Kidney (tissue), 14 donors: ENCODE data around the gene GLS. TPM values are rescaled to one million over a fixed set of nuclear protein-coding genes. Genes with fewer than 3 reads are reported as not detected.
A peak's percentile ranks its signal among the peaks of the same experiment; 100 is the strongest.

Experiments used
- DNase-seq, 5 donors: peaks; one replicate each; pipeline ENCODE4 v3.0.0-alpha.2; 2013 to 2020
- FAIRE-seq: peaks from 2 replicates; lab custom pipeline; 2012; peaks lifted over from hg19 to GRCh38; lab: Jason Lieb, UNC
- H3K27ac ChIP-seq, 2 donors: one replicate each; pipeline ENCODE4 v1.7.0; 2013; ENCODE audit warnings: low read depth in 2 of 2, low read length in 2 of 2, inconsistent platforms in 1 of 2
- H3K27me3 ChIP-seq: one replicate; pipeline ENCODE4 v1.7.1; 2013; ENCODE audit warnings: low read length, inconsistent platforms; ENCODE audit not compliant: control insufficient read depth, insufficient read depth
- H3K36me3 ChIP-seq, 3 donors: one replicate each; pipeline versions ENCODE4 v1.7.0 to v1.7.1; 2013; ENCODE audit warnings: low read length in 3 of 3, control low read depth in 1 of 3, inconsistent platforms in 1 of 3; ENCODE audit not compliant: insufficient read depth in 3 of 3, control insufficient read depth in 2 of 3
- H3K4me1 ChIP-seq, 3 donors: one replicate each; pipeline versions ENCODE4 v1.7.0 to v1.7.1; 2013; ENCODE audit warnings: low read length in 3 of 3, inconsistent platforms in 1 of 3, low read depth in 1 of 3; ENCODE audit not compliant: control insufficient read depth in 2 of 3, insufficient read depth in 2 of 3
- H3K4me3 ChIP-seq, 3 donors: one replicate each; pipeline versions ENCODE4 v1.7.0 to v1.8.1; 2013; ENCODE audit warnings: low read length in 3 of 3, control low read depth in 1 of 3, inconsistent platforms in 1 of 3
- H3K9ac ChIP-seq, 3 donors: one replicate each; pipeline versions ENCODE4 v1.7.0 to v1.7.1; 2013; ENCODE audit warnings: low read length in 3 of 3, control low read depth in 1 of 3, inconsistent platforms in 1 of 3
- H3K9me3 ChIP-seq, 3 donors: one replicate each; pipeline versions ENCODE4 v1.7.0 to v1.7.1; 2013; ENCODE audit warnings: low read length in 3 of 3, control low read depth in 1 of 3, inconsistent platforms in 1 of 3; ENCODE audit not compliant: control insufficient read depth in 2 of 3, insufficient read depth in 1 of 3
- intact Hi-C: fragments of 100-400 bp; cut with DNase I; formaldehyde crosslinking; loops from one replicate; pipeline ENCODE4 v1.11.1; 2022
- polyA plus RNA-seq: library from polyadenylated mRNA; stranded (reverse); fragments of 350-450 nt; fragmentation: Illumina TruSeq; extraction: RNeasy Lipid Tissue Mini Kit (QIAGEN cat#74804); gene quantifications from one replicate; pipeline ENCODE4 v1.2.3, GENCODE V29; 2014; ENCODE audit warnings: low read depth, low replicate concordance; ENCODE audit not compliant: insufficient read depth
- total RNA-seq: library from RNA; stranded (reverse); fragmentation: NEBNext Ultra II Directional; extraction: Animal tissue kit (Norgen Biotek cat#: 25700); gene quantifications from one replicate; pipeline ENCODE4 v1.2.1, GENCODE V29; 2021
- TF ChIP-seq, protein P1 (sequence below): IDR thresholded peaks from 3 replicates; pipeline ENCODE4 v1.5.1; 2012; ENCODE audit warnings: mild to moderate bottlenecking, moderate library complexity, borderline replicate concordance; ENCODE audit not compliant: insufficient read depth; ENCODE audit errors: extremely low read depth
- donor health status: control.
- donor health status: control.
- donor health status: control.
- donor health status: control.
- donor health status: control.
- donor health status: DM: yes; HTN: yes; CAD: no.
- donor health status: Normal renal cell carcinoma (clear cell type).

Gene GLS
- total and polyA plus RNA-seq, 2 donors from 2014 or later: 196 to 230 TPM

DNA sequence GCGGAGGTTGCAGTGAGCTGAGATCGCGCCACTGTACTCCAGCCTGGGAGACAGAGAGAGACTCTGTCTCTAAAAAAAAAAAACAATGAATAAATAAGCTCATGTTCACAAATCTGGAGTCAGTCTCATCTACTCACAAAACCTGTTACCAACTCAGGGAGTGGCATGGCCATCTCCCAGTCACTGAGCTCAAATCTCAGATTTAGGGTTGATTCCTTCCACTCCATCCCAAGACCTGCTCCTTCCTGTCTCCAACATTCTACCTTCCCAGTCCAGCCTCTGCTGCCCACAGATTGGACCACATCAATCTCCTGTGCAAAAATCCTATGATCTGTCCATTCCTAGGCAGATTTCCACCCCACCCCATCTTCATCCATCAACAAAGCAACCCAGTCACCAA lies 131.7 kb downstream of the GLS start:
- Histone ChIP-seq H3K4me3 (peak overlapping the region in 2 of 3 donors; percentile 85 to 100), H3K9me3 (no peaks in the 10 kb centered on the region), H3K36me3 (peaks cover 4 to 12% (median 5%) of the 10 kb centered on the region in 3 donors), H3K9ac (peak overlapping the region in 1 of 3 donors; percentile 79), H3K4me1 (peaks cover 0 to 15% (median 0%) of the 10 kb centered on the region in 3 donors), H3K27me3 (no peaks in the 10 kb centered on the region), H3K27ac (no peak overlapping the region)
- no peak for FAIRE-seq
- TF ChIP-seq, protein P1, sequence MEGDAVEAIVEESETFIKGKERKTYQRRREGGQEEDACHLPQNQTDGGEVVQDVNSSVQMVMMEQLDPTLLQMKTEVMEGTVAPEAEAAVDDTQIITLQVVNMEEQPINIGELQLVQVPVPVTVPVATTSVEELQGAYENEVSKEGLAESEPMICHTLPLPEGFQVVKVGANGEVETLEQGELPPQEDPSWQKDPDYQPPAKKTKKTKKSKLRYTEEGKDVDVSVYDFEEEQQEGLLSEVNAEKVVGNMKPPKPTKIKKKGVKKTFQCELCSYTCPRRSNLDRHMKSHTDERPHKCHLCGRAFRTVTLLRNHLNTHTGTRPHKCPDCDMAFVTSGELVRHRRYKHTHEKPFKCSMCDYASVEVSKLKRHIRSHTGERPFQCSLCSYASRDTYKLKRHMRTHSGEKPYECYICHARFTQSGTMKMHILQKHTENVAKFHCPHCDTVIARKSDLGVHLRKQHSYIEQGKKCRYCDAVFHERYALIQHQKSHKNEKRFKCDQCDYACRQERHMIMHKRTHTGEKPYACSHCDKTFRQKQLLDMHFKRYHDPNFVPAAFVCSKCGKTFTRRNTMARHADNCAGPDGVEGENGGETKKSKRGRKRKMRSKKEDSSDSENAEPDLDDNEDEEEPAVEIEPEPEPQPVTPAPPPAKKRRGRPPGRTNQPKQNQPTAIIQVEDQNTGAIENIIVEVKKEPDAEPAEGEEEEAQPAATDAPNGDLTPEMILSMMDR: no peak
- no peak for DNase-seq
- intact Hi-C loops: no loop called here

DNA sequence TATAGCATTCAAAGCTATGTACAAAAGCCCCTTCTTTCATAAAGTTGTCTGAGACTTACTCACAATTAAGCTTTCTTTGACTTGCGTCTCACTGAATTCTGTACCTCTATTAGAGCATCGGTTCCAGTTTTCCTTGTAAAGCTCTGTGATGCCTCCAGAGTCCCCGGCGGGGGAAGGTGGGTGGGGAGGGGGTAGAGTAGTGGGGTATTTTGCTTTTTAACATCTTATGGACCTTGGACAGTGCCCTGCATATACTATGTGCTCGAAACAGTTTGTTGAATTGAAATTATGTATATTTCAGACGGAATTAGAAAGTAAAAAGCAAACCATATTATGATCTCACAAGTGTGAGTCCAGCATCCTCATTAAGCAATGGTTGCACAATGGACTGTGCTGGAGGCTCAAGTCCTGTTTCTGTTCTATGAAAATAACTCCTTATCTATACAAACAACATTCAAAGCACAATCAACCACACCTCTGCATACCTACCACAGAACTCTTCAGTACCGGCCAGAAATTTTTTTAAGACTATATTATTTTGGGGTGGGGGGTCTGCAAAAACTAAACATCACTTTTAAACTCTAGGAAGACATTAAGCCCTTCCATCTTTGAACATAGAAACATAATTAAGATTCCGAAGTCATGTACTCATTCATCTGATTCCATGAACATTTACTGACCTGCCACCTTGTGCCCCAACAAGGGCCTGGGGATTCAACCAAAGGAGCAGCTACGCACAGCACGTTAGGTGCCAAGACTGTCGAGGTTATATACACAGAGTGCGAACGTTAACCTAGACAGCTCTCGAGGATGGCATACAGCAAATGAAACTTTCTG lies 132.4 kb downstream of the GLS start:
- Histone ChIP-seq H3K27me3 (no peaks in the 10 kb centered on the region), H3K36me3 (peaks cover 4 to 9% (median 5%) of the 10 kb centered on the region in 3 donors), H3K4me3 (peak overlapping the region; percentile 85 to 100 (median 99)), H3K9ac (peak overlapping the region; percentile 79 to 98 (median 91)), H3K9me3 (no peaks in the 10 kb centered on the region), H3K4me1 (peaks cover 0 to 15% (median 0%) of the 10 kb centered on the region in 3 donors), H3K27ac (peak overlapping the region; percentile 91 to 97)
- TF ChIP-seq, protein P1: no peak
- FAIRE-seq (no peak), DNase-seq (no peak)
- intact Hi-C loops: no loop called here

DNA sequence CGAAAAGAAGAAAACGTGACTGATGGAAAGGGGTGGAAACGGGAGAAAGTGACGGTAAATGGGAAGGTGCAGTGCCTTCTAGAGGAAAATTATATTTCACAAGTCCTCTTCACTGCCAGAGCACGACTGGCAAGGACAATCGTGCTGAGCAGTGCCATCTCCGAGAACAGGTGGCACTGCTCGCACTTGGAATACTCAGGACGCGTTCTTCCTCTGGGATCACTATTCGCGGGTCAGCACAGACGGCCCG lies 133.0 kb downstream of the GLS start:
- Histone ChIP-seq H3K27ac (peak overlapping the region; percentile 91 to 97), H3K4me1 (peaks cover 0 to 15% (median 0%) of the 10 kb centered on the region in 3 donors), H3K9me3 (no peaks in the 10 kb centered on the region), H3K4me3 (peak overlapping the region; percentile 85 to 100 (median 99)), H3K36me3 (peaks cover 0 to 3% (median 3%) of the 10 kb centered on the region in 3 donors), H3K27me3 (no peaks in the 10 kb centered on the region), H3K9ac (peak overlapping the region; percentile 79 to 98 (median 91))
- TF ChIP-seq, protein P1: no peak
- FAIRE-seq (no peak), DNase-seq (no peak)
- intact Hi-C loops: no loop called here
